ENCODE measurements around the gene GH2.
"Not testable (repeated sequence)": the region's sequence is repeated elsewhere in the genome, so short reads cannot be mapped to it uniquely, and the experiment has no call there.

GRCh38 chr17:63903787-63904201 is 22.1 kb upstream of the GH2 start:
- not testable (repeated sequence) for TF ChIP-seq CTCF (tag by site-specific recombination; IDR thresholded peaks at IDR 0.05); ZNF24 (tag by site-specific recombination; IDR thresholded peaks at IDR 0.05); BCL11B (tag by site-specific recombination; IDR thresholded peaks at IDR 0.05; ENCODE audit: low read depth)
